Suprapubic skin (tissue), 4 donors: ENCODE measurements around the gene SQSTM1.

Experiments
- EP300 ChIP-seq: sonication (generic); formaldehyde crosslinking; IDR thresholded peaks from one replicate; pipeline ENCODE4 v1.6.1; 2017; ENCODE audit warnings: antibody characterized with exemption
- POLR2A ChIP-seq, 2 donors: fragments of 450-650 bp; IDR thresholded peaks; one replicate each; pipeline ENCODE4 v1.6.1; 2017; ENCODE audit warnings: antibody characterized with exemption in 2 of 2, mild to moderate bottlenecking in 2 of 2, moderate library complexity in 2 of 2
- POLR2AphosphoS5 ChIP-seq, 3 donors: sonication (generic); formaldehyde crosslinking; IDR thresholded peaks; one replicate each; pipeline ENCODE4 v1.6.1; 2017; ENCODE audit warnings: antibody characterized with exemption in 3 of 3
- TF ChIP-seq, protein P1 (sequence below), 2 donors: fragments of 200-600 bp in 1 of 2; fragments of 450-650 bp in 1 of 2; sonication (generic) in 1 of 2; IDR thresholded peaks; one replicate each; pipeline ENCODE4 v1.5.1; 2016 to 2019; ENCODE audit warnings: antibody characterized with exemption in 2 of 2, mild to moderate bottlenecking in 1 of 2, moderate library complexity in 1 of 2

DNA sequence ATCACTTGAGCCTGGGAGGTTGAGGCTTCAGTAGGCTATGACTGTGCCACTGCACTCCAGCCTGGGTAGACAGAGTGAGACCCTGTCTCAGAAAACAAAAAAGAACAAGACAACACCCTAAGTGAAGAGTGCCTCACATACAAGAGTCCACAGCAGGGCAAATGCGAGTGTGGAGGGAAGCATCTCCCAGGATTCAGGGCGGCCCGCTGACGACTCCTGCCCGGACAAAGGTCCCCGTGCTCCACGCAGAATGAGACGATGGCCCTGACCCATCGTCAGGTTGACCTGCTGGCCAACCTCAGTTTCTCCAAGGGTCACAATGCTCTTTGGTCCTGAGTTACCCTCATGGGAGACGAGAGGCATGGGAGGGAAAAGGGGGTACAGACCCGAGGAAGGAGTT is 19.6 kb downstream of the SQSTM1 start:
- TF ChIP-seq, protein P1, sequence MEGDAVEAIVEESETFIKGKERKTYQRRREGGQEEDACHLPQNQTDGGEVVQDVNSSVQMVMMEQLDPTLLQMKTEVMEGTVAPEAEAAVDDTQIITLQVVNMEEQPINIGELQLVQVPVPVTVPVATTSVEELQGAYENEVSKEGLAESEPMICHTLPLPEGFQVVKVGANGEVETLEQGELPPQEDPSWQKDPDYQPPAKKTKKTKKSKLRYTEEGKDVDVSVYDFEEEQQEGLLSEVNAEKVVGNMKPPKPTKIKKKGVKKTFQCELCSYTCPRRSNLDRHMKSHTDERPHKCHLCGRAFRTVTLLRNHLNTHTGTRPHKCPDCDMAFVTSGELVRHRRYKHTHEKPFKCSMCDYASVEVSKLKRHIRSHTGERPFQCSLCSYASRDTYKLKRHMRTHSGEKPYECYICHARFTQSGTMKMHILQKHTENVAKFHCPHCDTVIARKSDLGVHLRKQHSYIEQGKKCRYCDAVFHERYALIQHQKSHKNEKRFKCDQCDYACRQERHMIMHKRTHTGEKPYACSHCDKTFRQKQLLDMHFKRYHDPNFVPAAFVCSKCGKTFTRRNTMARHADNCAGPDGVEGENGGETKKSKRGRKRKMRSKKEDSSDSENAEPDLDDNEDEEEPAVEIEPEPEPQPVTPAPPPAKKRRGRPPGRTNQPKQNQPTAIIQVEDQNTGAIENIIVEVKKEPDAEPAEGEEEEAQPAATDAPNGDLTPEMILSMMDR (IDR thresholded peaks at IDR 0.05): no peak
- TF ChIP-seq EP300 (no peak), POLR2A (IDR thresholded peaks at IDR 0.05) (no peak), POLR2AphosphoS5 (IDR thresholded peaks at IDR 0.05) (no peak)
